ENCODE data around the gene ERMARD.

The ERMARD gene

GRCh38 chr6:169825558-169826225 is 74.3 kb downstream of the ERMARD start:
- no peak for DNase-seq (ENCODE audit: low read depth)

- DNase-seq (ENCODE audit: low read depth): no peak
These were observed 75.3 kb downstream of the ERMARD start for GRCh38 chr6:169826697-169827096.

DNA sequence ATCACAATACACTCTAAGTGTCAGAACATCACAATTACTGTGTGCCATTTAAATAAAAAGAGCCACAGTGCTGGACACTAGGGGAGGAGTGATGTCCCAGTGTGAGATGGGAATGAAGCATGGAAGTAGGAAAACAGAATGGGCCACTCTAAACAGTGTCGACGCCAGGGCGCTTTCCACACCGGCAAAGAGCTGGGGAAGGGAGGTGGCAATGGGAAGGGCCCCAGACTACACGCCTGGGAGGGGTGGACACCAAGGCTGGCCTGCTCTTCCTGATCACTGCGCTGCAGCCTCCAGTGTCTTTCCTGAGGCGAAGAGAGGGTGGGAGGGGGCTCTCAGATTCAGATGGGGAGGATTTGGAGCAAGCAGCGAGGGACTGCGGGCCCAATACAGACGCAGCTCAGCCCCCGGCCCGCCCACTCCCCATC is 75.9 kb downstream of the ERMARD start:
- DNase-seq (ENCODE audit: low read depth): no peak

- no peak for DNase-seq (ENCODE audit: low read depth)
These were observed 76.8 kb downstream of the ERMARD start for GRCh38 chr6:169828176-169828575.

GRCh38 chr6:169829786-169830185 is 78.4 kb downstream of the ERMARD start:
- DNase-seq (ENCODE audit: low read depth): no peak

GRCh38 chr6:169830876-169831275 is 79.5 kb downstream of the ERMARD start:
- no peak for DNase-seq (ENCODE audit: low read depth)

All from GM04504 (cell line).